Activated CD4-positive, alpha-beta memory T cell treated with anti-CD3 and anti-CD28 coated beads for 36 hours (primary cell): ENCODE measurements around the gene LRRK1. TPM values are rescaled to one million over a fixed set of nuclear protein-coding genes. Genes with fewer than 3 reads are reported as not detected.

ENCODE experiments used
- CTCF ChIA-PET: fragments of 350-600 bp; sonication (Branson Sonifier 250); formaldehyde crosslinking; loops from one replicate; lab custom pipeline; 2021; ENCODE audit warnings: antibody characterized with exemption, inconsistent platforms; lab: Charles Lee
- POLR2A ChIA-PET: fragments of 350-600 bp; sonication (Branson Sonifier 250); formaldehyde crosslinking; loops from one replicate; lab custom pipeline; 2021; ENCODE audit warnings: antibody characterized with exemption; lab: Charles Lee
- DNase-seq: peaks from one replicate; pipeline ENCODE4 v3.0.0-alpha.2; 2020
- H3K27ac Mint-ChIP-seq: one replicate; pipeline ENCODE4 v1.8.0; 2021; ENCODE audit warnings: mixed read lengths
- H3K27me3 Mint-ChIP-seq: one replicate; pipeline ENCODE4 v1.8.0; 2021; ENCODE audit warnings: mixed read lengths
- H3K36me3 Mint-ChIP-seq: one replicate; pipeline ENCODE4 v1.8.0; 2021; ENCODE audit warnings: mixed read lengths
- H3K4me1 Mint-ChIP-seq: one replicate; pipeline ENCODE4 v1.8.0; 2021; ENCODE audit warnings: low read depth, mixed read lengths
- H3K4me3 Mint-ChIP-seq: one replicate; pipeline ENCODE4 v1.8.0; 2021; ENCODE audit warnings: mild to moderate bottlenecking, mixed read lengths
- H3K9me3 Mint-ChIP-seq: one replicate; pipeline ENCODE4 v1.8.0; 2021; ENCODE audit warnings: mixed read lengths
- intact Hi-C: fragments of 100-400 bp; cut with micrococcal nuclease; formaldehyde crosslinking; loops from one replicate; pipeline ENCODE4 v1.15.1; 2023
- total RNA-seq, 2 experiments: library from RNA; stranded (reverse); gene quantifications; one replicate each; pipeline ENCODE4 v1.2.3, GENCODE V29; 2021

Gene LRRK1
- total RNA-seq, 2 experiments from 2014 or later = 0.41 to 0.71 TPM

GRCh38 chr15:101006931-101007691, 88.0 kb downstream of the LRRK1 start:
- peaks cover 3% of the 10 kb centered on the region for H3K27me3 Mint-ChIP-seq
- peak; percentile 81 for DNase-seq
- H3K36me3 Mint-ChIP-seq = no peaks in the 10 kb centered on the region
- ChIA-PET CTCF (interaction anchor here (0.7 to 7.2 kb wide), 42 partner anchors 9 to 665 kb away, joined by 3 to 218 read pairs (median 5); partner anchors contain the start of genes ADAMTS17, CHSY1 and LRRK1), POLR2A (no interaction called here)
- peak overlapping the region; percentile 84 for H3K4me3 Mint-ChIP-seq
- H3K27ac Mint-ChIP-seq = no peak overlapping the region
- peaks cover 3% of the 10 kb centered on the region for H3K9me3 Mint-ChIP-seq
- peaks cover 19% of the 10 kb centered on the region for H3K4me1 Mint-ChIP-seq
- intact Hi-C loops = loop anchor here (1.0 to 5.0 kb wide), 5 partner anchors 89 to 664 kb away; partner anchors contain the start of gene SELENOS

GRCh38 chr15:101008158-101009139, 89.3 kb downstream of the LRRK1 start:
- H3K36me3 Mint-ChIP-seq = no peaks in the 10 kb centered on the region
- peak overlapping the region; percentile 84 for H3K4me3 Mint-ChIP-seq
- no peak overlapping the region for H3K27ac Mint-ChIP-seq
- peaks cover 3% of the 10 kb centered on the region for H3K27me3 Mint-ChIP-seq
- peak; percentile 90 for DNase-seq
- ChIA-PET POLR2A (no interaction called here), CTCF (interaction anchor here (0.5 to 7.2 kb wide), 74 partner anchors 8 to 663 kb away, joined by 3 to 218 read pairs (median 4); partner anchors contain the start of genes CHSY1 and LRRK1)
- peaks cover 3% of the 10 kb centered on the region for H3K9me3 Mint-ChIP-seq
- H3K4me1 Mint-ChIP-seq = peaks cover 19% of the 10 kb centered on the region
- intact Hi-C loops = loop anchor here (1.0 to 5.0 kb wide), 2 partner anchors 269 to 658 kb away; partner anchors contain the start of gene SELENOS

GRCh38 chr15:101009176-101009575, 90.0 kb downstream of the LRRK1 start:
- H3K36me3 Mint-ChIP-seq = no peaks in the 10 kb centered on the region
- peaks cover 19% of the 10 kb centered on the region for H3K4me1 Mint-ChIP-seq
- H3K4me3 Mint-ChIP-seq = no peak overlapping the region
- intact Hi-C loops = loop anchor here (5.0 kb wide), 1 partner anchor 268 kb away; the partner anchor contains the start of gene SELENOS
- H3K27ac Mint-ChIP-seq = no peak overlapping the region
- H3K27me3 Mint-ChIP-seq = peaks cover 6% of the 10 kb centered on the region
- DNase-seq = no peak
- peaks cover 3% of the 10 kb centered on the region for H3K9me3 Mint-ChIP-seq
- ChIA-PET CTCF (interaction anchor here (0.8 to 7.2 kb wide), 24 partner anchors 11 to 659 kb away, joined by 3 to 218 read pairs (median 7); partner anchors contain the start of genes CHSY1 and LRRK1), POLR2A (no interaction called here)

- Mint-ChIP-seq H3K27me3 (peaks cover 6% of the 10 kb centered on the region), H3K4me3 (no peak overlapping the region), H3K36me3 (no peaks in the 10 kb centered on the region), H3K4me1 (peaks cover 23% of the 10 kb centered on the region), H3K9me3 (no peaks in the 10 kb centered on the region), H3K27ac (no peak overlapping the region)
- intact Hi-C loops = no loop called here
- POLR2A ChIA-PET = no interaction called here
- CTCF ChIA-PET = interaction anchor here (1.9 to 7.2 kb wide), 4 partner anchors 8 to 661 kb away, joined by 6 to 218 read pairs (median 38); partner anchors contain the start of gene LRRK1
- DNase-seq = no peak
Measured at GRCh38 chr15:101010781-101011180, 91.6 kb downstream of the LRRK1 start.

GRCh38 chr15:101012326-101013200, 93.4 kb downstream of the LRRK1 start:
- no peaks in the 10 kb centered on the region for H3K36me3 Mint-ChIP-seq
- H3K4me1 Mint-ChIP-seq = peaks cover 17% of the 10 kb centered on the region
- no peaks in the 10 kb centered on the region for H3K9me3 Mint-ChIP-seq
- no peak overlapping the region for H3K27ac Mint-ChIP-seq
- no peak overlapping the region for H3K4me3 Mint-ChIP-seq
- peaks cover 6% of the 10 kb centered on the region for H3K27me3 Mint-ChIP-seq
- intact Hi-C loops = no loop called here
- DNase-seq = no peak
- ChIA-PET POLR2A (no interaction called here), CTCF (interaction anchor here (0.6 to 7.2 kb wide), 7 partner anchors 9 to 246 kb away, joined by 3 to 218 read pairs (median 7); partner anchors contain the start of gene LRRK1)

GRCh38 chr15:101013201-101013550, 94.0 kb downstream of the LRRK1 start:
- CTCF ChIA-PET = interaction anchor here (1.7 to 7.2 kb wide), 3 partner anchors 9 to 245 kb away, joined by 7 to 218 read pairs (median 15); partner anchors contain the start of gene LRRK1

GRCh38 chr15:101013769-101014675, 94.9 kb downstream of the LRRK1 start:
- Mint-ChIP-seq H3K9me3 (no peaks in the 10 kb centered on the region), H3K27me3 (peaks cover 3% of the 10 kb centered on the region)
- intact Hi-C loops = no loop called here

More at GRCh38 chr15:101013201-101013550, 94.0 kb downstream of the LRRK1 start:
- Mint-ChIP-seq H3K9me3 (no peaks in the 10 kb centered on the region), H3K4me3 (no peak overlapping the region), H3K27ac (no peak overlapping the region), H3K27me3 (peaks cover 5% of the 10 kb centered on the region), H3K4me1 (peaks cover 12% of the 10 kb centered on the region), H3K36me3 (no peaks in the 10 kb centered on the region)
- intact Hi-C loops = no loop called here
- POLR2A ChIA-PET = no interaction called here
- DNase-seq = no peak

GRCh38 chr15:101014921-101015841, 96.0 kb downstream of the LRRK1 start:
- no peak overlapping the region for H3K4me3 Mint-ChIP-seq
- no peaks in the 10 kb centered on the region for H3K36me3 Mint-ChIP-seq
- ChIA-PET POLR2A (no interaction called here), CTCF (interaction anchor here (0.6 to 2.5 kb wide), 27 partner anchors 7 to 274 kb away, joined by 3 to 97 read pairs (median 4); partner anchors contain the start of gene CHSY1)
- intact Hi-C loops = loop anchor here (1.0 to 5.0 kb wide), 2 partner anchors 72 to 243 kb away; no protein-coding TSS in a partner anchor
- no peak overlapping the region for H3K27ac Mint-ChIP-seq
- no peaks in the 10 kb centered on the region for H3K9me3 Mint-ChIP-seq
- H3K4me1 Mint-ChIP-seq = peaks cover 4% of the 10 kb centered on the region
- peaks cover 3% of the 10 kb centered on the region for H3K27me3 Mint-ChIP-seq
- peak; percentile 80 for DNase-seq

More at GRCh38 chr15:101013769-101014675, 94.9 kb downstream of the LRRK1 start:
- peaks cover 4% of the 10 kb centered on the region for H3K4me1 Mint-ChIP-seq
- no peak for DNase-seq
- H3K4me3 Mint-ChIP-seq = no peak overlapping the region
- ChIA-PET POLR2A (no interaction called here), CTCF (interaction anchor here (1.1 to 2.1 kb wide), 3 partner anchors 10 to 244 kb away, joined by 3 to 15 read pairs (median 4); no protein-coding TSS in a partner anchor)
- no peaks in the 10 kb centered on the region for H3K36me3 Mint-ChIP-seq
- H3K27ac Mint-ChIP-seq = no peak overlapping the region

- peaks cover 3% of the 10 kb centered on the region for H3K27me3 Mint-ChIP-seq
- intact Hi-C loops = loop anchor here (5.0 kb wide), 1 partner anchor 71 kb away; no protein-coding TSS in a partner anchor
- CTCF ChIA-PET = interaction anchor here (0.9 to 2.5 kb wide), 12 partner anchors 9 to 640 kb away, joined by 3 to 97 read pairs (median 5); partner anchors contain the start of gene CHSY1
- peaks cover 4% of the 10 kb centered on the region for H3K4me1 Mint-ChIP-seq
- POLR2A ChIA-PET = no interaction called here
- H3K27ac Mint-ChIP-seq = no peak overlapping the region
- H3K36me3 Mint-ChIP-seq = no peaks in the 10 kb centered on the region
- no peak overlapping the region for H3K4me3 Mint-ChIP-seq
- no peak for DNase-seq
- no peaks in the 10 kb centered on the region for H3K9me3 Mint-ChIP-seq
Measured at GRCh38 chr15:101016581-101016980, 97.4 kb downstream of the LRRK1 start.
